ENCODE measurements around the gene S100A6.

The S100A6 gene

DNA sequence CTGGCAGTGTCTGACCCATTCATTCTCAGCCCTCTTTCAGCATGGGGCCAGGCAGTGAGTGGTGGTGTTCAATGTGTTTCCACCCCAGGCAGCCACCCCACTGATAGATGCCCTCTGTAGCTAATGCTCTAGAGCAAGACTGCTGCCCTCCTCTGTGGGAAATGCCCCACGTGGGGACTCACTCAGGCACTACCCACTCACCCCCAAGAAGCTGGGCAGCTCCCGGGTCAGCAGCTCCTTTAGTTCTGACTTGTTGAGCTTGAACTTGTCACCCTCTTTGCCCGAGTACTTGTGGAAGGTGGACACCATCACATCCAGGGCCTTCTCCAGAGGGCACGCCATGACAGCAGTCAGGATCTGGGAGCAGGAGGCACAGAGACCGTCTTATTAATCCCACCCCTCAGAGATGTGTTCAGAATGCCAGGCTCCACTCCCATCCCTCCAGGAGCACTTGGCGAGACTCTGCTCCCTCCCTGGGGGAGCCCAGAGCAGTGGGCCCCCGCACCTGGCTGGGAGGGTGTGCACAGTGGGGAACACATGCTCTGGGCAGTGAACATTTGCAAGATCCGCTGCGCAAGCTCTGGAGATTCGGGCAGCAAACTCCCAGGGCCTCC is 8.8 kb upstream of the S100A6 start:
- no peak overlapping the region for H3K27ac ChIP-seq
- H3K27me3 ChIP-seq (ENCODE audit: control insufficient read depth, insufficient read depth, low read length) = no peaks in the 10 kb centered on the region
- H2AFZ ChIP-seq = peak overlapping the region; percentile 53
- TF ChIP-seq, protein P1, sequence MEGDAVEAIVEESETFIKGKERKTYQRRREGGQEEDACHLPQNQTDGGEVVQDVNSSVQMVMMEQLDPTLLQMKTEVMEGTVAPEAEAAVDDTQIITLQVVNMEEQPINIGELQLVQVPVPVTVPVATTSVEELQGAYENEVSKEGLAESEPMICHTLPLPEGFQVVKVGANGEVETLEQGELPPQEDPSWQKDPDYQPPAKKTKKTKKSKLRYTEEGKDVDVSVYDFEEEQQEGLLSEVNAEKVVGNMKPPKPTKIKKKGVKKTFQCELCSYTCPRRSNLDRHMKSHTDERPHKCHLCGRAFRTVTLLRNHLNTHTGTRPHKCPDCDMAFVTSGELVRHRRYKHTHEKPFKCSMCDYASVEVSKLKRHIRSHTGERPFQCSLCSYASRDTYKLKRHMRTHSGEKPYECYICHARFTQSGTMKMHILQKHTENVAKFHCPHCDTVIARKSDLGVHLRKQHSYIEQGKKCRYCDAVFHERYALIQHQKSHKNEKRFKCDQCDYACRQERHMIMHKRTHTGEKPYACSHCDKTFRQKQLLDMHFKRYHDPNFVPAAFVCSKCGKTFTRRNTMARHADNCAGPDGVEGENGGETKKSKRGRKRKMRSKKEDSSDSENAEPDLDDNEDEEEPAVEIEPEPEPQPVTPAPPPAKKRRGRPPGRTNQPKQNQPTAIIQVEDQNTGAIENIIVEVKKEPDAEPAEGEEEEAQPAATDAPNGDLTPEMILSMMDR (IDR thresholded peaks at IDR 0.05) = no peak
- H3K4me3 ChIP-seq (ENCODE audit: low read depth, low read length) = no peak overlapping the region
- no peak overlapping the region for H3K9ac ChIP-seq
- H3K4me2 ChIP-seq (ENCODE audit: low read length) = no peak overlapping the region
- no peaks in the 10 kb centered on the region for H3K4me1 ChIP-seq
- H3K79me2 ChIP-seq = no peaks in the 10 kb centered on the region
- H3K9me3 ChIP-seq (ENCODE audit: control insufficient read depth, low read length) = no peaks in the 10 kb centered on the region
- H3K36me3 ChIP-seq (ENCODE audit: control insufficient read depth, insufficient read depth, low read length) = no peaks in the 10 kb centered on the region

DNA sequence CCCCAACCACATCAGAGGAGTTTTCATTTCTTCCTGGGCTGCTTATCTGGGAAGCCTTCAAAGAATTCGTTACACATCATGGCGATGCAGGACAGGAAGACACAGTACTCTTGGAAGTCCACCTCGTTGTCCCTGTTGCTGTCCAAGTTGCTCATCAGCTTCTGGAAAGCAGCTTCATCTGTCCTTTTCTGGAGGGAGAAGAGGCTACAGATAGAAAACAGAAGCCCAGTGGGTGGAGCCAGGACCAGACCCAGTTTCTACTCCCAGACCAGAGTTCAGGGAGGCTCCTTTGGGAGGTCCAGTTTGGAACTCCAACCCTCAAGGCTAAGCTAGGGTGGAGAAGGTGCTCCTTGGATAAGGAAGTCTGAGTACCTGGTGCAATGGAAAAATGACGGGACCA is 7.9 kb upstream of the S100A6 start:
- Histone ChIP-seq H2AFZ (no peak overlapping the region), H3K27ac (no peak overlapping the region), H3K9me3 (ENCODE audit: control insufficient read depth, low read length) (no peaks in the 10 kb centered on the region), H3K4me3 (ENCODE audit: low read depth, low read length) (no peak overlapping the region), H3K79me2 (no peaks in the 10 kb centered on the region), H3K27me3 (ENCODE audit: control insufficient read depth, insufficient read depth, low read length) (no peaks in the 10 kb centered on the region), H3K4me2 (ENCODE audit: low read length) (no peak overlapping the region), H3K36me3 (ENCODE audit: control insufficient read depth, insufficient read depth, low read length) (no peaks in the 10 kb centered on the region), H3K4me1 (no peaks in the 10 kb centered on the region), H3K9ac (no peak overlapping the region)
- TF ChIP-seq, protein P1 (IDR thresholded peaks at IDR 0.05) = no peak

DNA sequence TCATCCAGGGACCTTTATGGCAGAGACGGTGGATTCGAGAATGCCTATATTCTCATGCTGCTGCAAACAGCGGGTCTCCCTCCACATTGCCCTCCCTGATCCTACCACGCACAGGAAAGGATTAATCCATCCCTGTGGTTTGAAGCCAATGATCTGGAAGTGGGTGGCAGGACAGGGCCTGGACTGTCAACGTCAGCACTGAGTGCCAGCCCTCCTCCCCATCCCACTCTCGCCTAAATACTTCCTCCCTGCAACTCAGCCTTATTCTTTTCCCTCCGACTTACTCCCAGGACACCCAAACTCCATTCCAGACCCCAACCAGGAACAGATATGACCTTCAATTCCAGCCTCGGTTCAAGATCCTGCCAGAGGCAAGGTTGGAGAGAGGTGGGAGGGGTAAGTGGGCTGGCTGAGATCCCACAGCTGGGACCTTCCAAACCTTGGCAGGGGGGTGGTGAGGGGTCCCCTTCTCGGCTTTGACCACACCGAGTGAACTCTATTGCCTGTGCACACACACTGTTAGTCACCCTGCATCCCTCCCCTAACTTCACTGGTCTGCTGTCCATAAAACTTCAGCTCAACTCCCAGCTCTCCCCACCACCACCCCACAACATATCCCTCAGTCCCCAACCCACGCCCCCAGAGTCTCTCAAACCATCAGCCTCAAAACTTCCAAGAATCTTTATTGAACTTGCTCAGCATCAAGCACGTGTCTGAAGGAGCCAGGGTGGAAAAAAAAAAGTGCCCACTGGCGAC is 7.3 kb upstream of the S100A6 start:
- no peaks in the 10 kb centered on the region for H3K36me3 ChIP-seq (ENCODE audit: control insufficient read depth, insufficient read depth, low read length)
- H3K9me3 ChIP-seq (ENCODE audit: control insufficient read depth, low read length) = no peaks in the 10 kb centered on the region
- no peak overlapping the region for H3K27ac ChIP-seq
- no peak overlapping the region for H2AFZ ChIP-seq
- no peaks in the 10 kb centered on the region for H3K79me2 ChIP-seq
- TF ChIP-seq, protein P1 (IDR thresholded peaks at IDR 0.05) = no peak
- no peaks in the 10 kb centered on the region for H3K4me1 ChIP-seq
- H3K9ac ChIP-seq = no peak overlapping the region
- H3K4me3 ChIP-seq (ENCODE audit: low read depth, low read length) = no peak overlapping the region
- H3K27me3 ChIP-seq (ENCODE audit: control insufficient read depth, insufficient read depth, low read length) = no peaks in the 10 kb centered on the region
- no peak overlapping the region for H3K4me2 ChIP-seq (ENCODE audit: low read length)

DNA sequence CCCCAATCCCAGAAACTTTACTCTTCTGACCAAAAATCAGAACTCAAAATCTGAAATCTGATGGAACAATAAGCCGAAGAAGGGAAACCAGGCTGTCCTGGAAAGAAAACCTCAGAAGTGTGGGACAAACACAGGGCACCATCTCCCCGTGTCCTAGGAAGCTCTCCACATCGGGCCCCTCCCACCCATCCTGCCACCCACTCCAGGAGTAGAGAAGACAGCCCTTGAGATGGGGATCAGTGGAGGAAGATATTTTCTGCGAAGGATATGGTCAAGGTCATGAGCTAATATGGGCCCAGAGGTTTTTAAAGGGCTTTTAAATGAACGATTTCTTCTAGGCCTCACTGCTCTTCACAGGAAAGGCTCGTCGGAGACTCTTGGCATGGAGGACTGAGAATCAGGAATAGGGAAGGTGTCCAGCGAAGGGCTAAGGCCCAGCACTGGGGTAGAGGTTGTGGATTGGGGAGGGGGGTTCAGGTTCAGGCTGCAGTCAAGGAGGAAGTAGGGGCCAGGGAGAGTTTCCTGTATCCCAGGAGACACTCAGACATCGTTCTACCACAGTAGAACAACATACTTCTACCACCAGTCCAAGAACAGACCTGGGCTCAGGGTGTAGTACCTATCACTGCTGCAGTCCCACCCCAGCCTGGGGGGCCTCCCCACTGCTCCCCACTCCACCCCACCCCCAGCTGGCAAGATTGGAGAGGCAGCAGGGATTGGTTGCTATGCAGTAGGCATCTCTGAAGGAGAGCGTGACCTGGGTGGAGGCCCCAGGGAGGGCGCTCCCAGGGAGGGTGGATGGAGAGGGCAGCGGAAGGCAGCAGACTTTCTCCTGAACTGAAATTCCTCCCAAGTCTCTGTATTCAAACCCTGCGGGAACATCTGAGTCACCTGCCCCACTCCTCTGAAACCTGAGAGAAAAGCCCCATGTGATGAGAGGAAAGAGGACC is 6.1 kb upstream of the S100A6 start:
- Histone ChIP-seq H3K27ac (no peak overlapping the region), H3K79me2 (no peaks in the 10 kb centered on the region), H3K4me3 (ENCODE audit: low read depth, low read length) (no peak overlapping the region), H3K4me1 (no peaks in the 10 kb centered on the region), H3K27me3 (ENCODE audit: control insufficient read depth, insufficient read depth, low read length) (no peaks in the 10 kb centered on the region), H3K4me2 (ENCODE audit: low read length) (no peak overlapping the region), H3K36me3 (ENCODE audit: control insufficient read depth, insufficient read depth, low read length) (no peaks in the 10 kb centered on the region), H3K9ac (no peak overlapping the region), H2AFZ (no peak overlapping the region), H3K9me3 (ENCODE audit: control insufficient read depth, low read length) (no peaks in the 10 kb centered on the region)
- TF ChIP-seq, protein P1 (IDR thresholded peaks at IDR 0.05) = no peak
